Activated B cell treated with CpG ODN at 0.5 μM for 24 hours (primary cell): ENCODE measurements around the gene MARCHF9. TPM values are rescaled to one million over a fixed set of nuclear protein-coding genes. Genes with fewer than 3 reads are reported as not detected.
A peak's percentile ranks its signal among the peaks of the same experiment; 100 is the strongest.

Experiments
- ATAC-seq: fragments of 200-7000 bp; cut with Tn5 transposase; one replicate; pipeline ENCODE4 v1.10.0; 2021; ENCODE audit warnings: low read depth, mild to moderate bottlenecking, moderate library complexity
- CTCF ChIA-PET: fragments of 350-600 bp; sonication (Branson Sonifier 250); formaldehyde crosslinking; loops from one replicate; lab custom pipeline; 2021; ENCODE audit warnings: antibody characterized with exemption; lab: Charles Lee
- POLR2A ChIA-PET: fragments of 350-600 bp; sonication (Branson Sonifier 250); formaldehyde crosslinking; loops from one replicate; lab custom pipeline; 2021; ENCODE audit warnings: antibody characterized with exemption; lab: Charles Lee
- DNase-seq: peaks from one replicate; pipeline ENCODE4 v3.0.0; 2022
- H3K27ac Mint-ChIP-seq: one replicate; pipeline ENCODE4 v1.8.0; 2020; ENCODE audit warnings: mixed read lengths
- H3K27me3 Mint-ChIP-seq: one replicate; pipeline ENCODE4 v1.8.0; 2021; ENCODE audit warnings: mixed read lengths
- H3K36me3 Mint-ChIP-seq: one replicate; pipeline ENCODE4 v1.8.0; 2021; ENCODE audit warnings: low read depth, mixed read lengths
- H3K4me1 Mint-ChIP-seq: one replicate; pipeline ENCODE4 v1.8.0; 2021; ENCODE audit warnings: mixed read lengths
- H3K4me3 Mint-ChIP-seq: one replicate; pipeline ENCODE4 v1.8.0; 2020; ENCODE audit warnings: mild to moderate bottlenecking, mixed read lengths
- H3K9me3 Mint-ChIP-seq: one replicate; pipeline ENCODE4 v1.8.0; 2020; ENCODE audit warnings: mixed read lengths
- intact Hi-C: fragments of 100-400 bp; cut with micrococcal nuclease; formaldehyde crosslinking; loops from one replicate; pipeline ENCODE4 v1.15.1; 2024
- total RNA-seq: library from RNA; stranded (reverse); gene quantifications from 2 replicates; pipeline ENCODE4 v1.2.3, GENCODE V29; 2022
- TF ChIP-seq, protein P1 (sequence below): fragments of 200-600 bp; IDR thresholded peaks from one replicate; pipeline ENCODE4 v1.8.0; 2022; ENCODE audit warnings: antibody characterized with exemption, mild to moderate bottlenecking

MARCHF9 gene
- total RNA-seq, 1 donor from 2014 or later, result 58.2 TPM

DNA sequence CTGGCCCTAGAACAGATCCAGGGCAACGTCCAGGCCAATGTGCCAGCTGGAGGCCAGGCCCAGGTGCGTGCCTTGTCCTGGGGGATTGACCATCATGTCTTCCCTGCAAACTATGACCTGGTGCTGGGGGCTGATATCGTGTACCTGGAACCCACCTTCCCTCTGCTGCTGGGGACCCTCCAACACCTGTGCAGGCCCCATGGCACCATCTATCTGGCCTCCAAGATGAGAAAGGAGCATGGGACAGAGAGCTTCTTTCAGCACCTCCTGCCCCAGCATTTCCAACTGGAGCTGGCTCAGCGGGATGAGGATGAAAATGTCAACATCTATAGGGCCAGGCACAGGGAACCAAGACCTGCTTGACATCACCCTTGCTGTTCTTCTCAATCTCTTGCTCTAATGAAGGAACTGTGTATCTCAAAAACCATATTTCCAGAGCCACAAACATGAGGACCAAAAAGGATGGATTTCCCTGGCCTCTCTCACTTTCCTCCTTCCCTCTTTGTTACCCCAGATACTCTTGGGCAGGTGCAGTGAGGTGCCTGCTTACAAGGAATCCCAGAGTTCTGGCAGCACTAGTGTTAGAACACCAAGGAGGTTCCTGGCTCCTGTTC, 25.5 kb downstream of the MARCHF9 start:
- CTCF ChIA-PET, result no interaction called here
- Mint-ChIP-seq H3K27me3 (no peaks in the 10 kb centered on the region), H3K36me3 (peaks cover 12% of the 10 kb centered on the region), H3K9me3 (no peaks in the 10 kb centered on the region), H3K27ac (no peak overlapping the region), H3K4me3 (no peak overlapping the region), H3K4me1 (peaks cover 20% of the 10 kb centered on the region)
- POLR2A ChIA-PET, result interaction anchor here (2.3 kb wide), 1 partner anchor 8 kb away, joined by 11 read pairs; the partner anchor contains the start of genes EEF1AKMT3 and METTL1
- ATAC-seq, result no peak
- intact Hi-C loops, result no loop called here
- DNase-seq, result no peak
- TF ChIP-seq, protein P1, sequence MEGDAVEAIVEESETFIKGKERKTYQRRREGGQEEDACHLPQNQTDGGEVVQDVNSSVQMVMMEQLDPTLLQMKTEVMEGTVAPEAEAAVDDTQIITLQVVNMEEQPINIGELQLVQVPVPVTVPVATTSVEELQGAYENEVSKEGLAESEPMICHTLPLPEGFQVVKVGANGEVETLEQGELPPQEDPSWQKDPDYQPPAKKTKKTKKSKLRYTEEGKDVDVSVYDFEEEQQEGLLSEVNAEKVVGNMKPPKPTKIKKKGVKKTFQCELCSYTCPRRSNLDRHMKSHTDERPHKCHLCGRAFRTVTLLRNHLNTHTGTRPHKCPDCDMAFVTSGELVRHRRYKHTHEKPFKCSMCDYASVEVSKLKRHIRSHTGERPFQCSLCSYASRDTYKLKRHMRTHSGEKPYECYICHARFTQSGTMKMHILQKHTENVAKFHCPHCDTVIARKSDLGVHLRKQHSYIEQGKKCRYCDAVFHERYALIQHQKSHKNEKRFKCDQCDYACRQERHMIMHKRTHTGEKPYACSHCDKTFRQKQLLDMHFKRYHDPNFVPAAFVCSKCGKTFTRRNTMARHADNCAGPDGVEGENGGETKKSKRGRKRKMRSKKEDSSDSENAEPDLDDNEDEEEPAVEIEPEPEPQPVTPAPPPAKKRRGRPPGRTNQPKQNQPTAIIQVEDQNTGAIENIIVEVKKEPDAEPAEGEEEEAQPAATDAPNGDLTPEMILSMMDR, result no peak

DNA sequence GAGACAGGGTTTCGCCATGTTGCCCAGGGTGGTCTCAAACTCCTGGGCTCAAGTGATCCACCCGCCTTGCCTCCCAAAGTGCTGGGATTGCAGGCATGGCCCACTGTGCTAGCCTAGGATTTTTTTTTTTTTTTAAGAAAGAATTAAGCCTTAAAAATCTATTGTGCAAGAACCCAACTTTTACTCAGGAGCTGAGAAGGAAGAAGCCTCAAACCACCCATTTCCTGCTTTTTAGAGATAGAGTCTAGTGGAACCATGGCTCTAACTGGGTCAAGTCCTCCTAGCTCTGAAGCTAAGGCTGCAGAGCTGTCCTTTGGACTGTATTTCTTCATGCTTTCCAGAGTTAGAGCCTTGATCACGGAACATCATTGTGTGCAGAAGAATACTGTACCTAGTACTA, 26.3 kb downstream of the MARCHF9 start:
- Mint-ChIP-seq H3K4me3 (no peak overlapping the region), H3K4me1 (peaks cover 22% of the 10 kb centered on the region), H3K27me3 (no peaks in the 10 kb centered on the region), H3K9me3 (no peaks in the 10 kb centered on the region), H3K27ac (no peak overlapping the region), H3K36me3 (peaks cover 18% of the 10 kb centered on the region)
- CTCF ChIA-PET, result interaction anchor here (0.9 to 1.3 kb wide), 3 partner anchors 19 to 124 kb away, joined by 3 to 9 read pairs (median 5); no protein-coding TSS in a partner anchor
- POLR2A ChIA-PET, result interaction anchor here (2.3 kb wide), 1 partner anchor 9 kb away, joined by 11 read pairs; the partner anchor contains the start of genes EEF1AKMT3 and METTL1
- DNase-seq (no peak), ATAC-seq (no peak)
- TF ChIP-seq, protein P1, result no peak
- intact Hi-C loops, result no loop called here

DNA sequence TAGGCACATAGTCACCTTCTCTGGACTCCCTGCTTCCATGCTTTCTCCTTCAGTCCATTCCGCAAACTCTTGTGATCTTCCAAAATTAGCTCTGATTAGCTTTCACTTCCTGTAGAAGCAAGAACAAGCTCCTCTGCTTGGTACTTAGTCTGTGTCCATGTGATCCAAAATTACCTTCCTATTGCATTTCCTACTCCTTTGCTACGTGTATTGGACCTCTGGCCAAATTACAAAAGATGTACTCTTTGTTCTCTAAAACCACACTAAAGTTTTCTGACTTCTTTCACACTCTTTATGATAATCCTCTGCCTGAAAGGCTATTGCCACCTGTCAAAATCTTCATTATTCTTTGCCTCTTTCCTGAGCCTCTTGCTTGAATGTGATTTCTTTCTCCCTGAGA, 26.9 kb downstream of the MARCHF9 start:
- no peak overlapping the region for H3K4me3 Mint-ChIP-seq
- ChIA-PET CTCF (interaction anchor here (0.9 to 1.3 kb wide), 3 partner anchors 20 to 124 kb away, joined by 3 to 9 read pairs (median 5); no protein-coding TSS in a partner anchor), POLR2A (interaction anchor here (2.3 kb wide), 1 partner anchor 10 kb away, joined by 11 read pairs; the partner anchor contains the start of genes EEF1AKMT3 and METTL1)
- H3K27me3 Mint-ChIP-seq, result no peaks in the 10 kb centered on the region
- peaks cover 24% of the 10 kb centered on the region for H3K36me3 Mint-ChIP-seq
- no peaks in the 10 kb centered on the region for H3K9me3 Mint-ChIP-seq
- H3K27ac Mint-ChIP-seq, result no peak overlapping the region
- intact Hi-C loops, result loop anchor here (1.0 to 2.0 kb wide), 6 partner anchors 10 to 124 kb away; partner anchors contain the start of genes CDK4, EEF1AKMT3 and METTL1
- H3K4me1 Mint-ChIP-seq, result peaks cover 22% of the 10 kb centered on the region
- DNase-seq (no peak), ATAC-seq (no peak)
- TF ChIP-seq, protein P1, result no peak

DNA sequence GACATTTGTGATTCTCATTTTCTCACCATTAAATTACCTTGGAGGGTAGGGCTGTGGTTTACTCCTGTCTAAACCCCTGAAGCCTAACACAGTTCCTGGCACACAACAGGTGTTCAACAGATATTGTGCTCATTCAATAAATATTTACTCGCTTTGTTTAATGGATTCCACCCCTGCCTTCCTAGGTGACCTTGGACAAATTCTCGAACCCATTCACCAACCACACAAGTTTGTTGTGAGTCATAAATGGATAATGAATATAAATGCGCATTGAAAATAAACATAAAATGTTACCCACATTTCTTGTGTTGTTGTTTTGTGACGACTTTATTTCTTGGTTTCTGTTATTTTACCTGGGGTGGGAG, 27.3 kb downstream of the MARCHF9 start:
- intact Hi-C loops, result loop anchor here (1.0 to 2.0 kb wide), 6 partner anchors 10 to 123 kb away; partner anchors contain the start of genes CDK4, EEF1AKMT3 and METTL1
- ATAC-seq, result no peak
- H3K27ac Mint-ChIP-seq, result peak overlapping the region; percentile 97
- no peaks in the 10 kb centered on the region for H3K9me3 Mint-ChIP-seq
- H3K4me1 Mint-ChIP-seq, result peaks cover 22% of the 10 kb centered on the region
- H3K36me3 Mint-ChIP-seq, result peaks cover 28% of the 10 kb centered on the region
- TF ChIP-seq, protein P1, result no peak
- no peak for DNase-seq
- H3K27me3 Mint-ChIP-seq, result no peaks in the 10 kb centered on the region
- POLR2A ChIA-PET, result interaction anchor here (1.2 to 2.4 kb wide), 3 partner anchors 10 to 114 kb away, joined by 5 to 11 read pairs (median 11); partner anchors contain the start of genes EEF1AKMT3 and METTL1
- H3K4me3 Mint-ChIP-seq, result peak overlapping the region; percentile 99
- CTCF ChIA-PET, result interaction anchor here (1.0 to 2.7 kb wide), 3 partner anchors 21 to 26 kb away, joined by 5 to 16 read pairs (median 9); no protein-coding TSS in a partner anchor
